Neuronal stem cell (in vitro differentiated cells): ENCODE results near the gene XPR1.

Experiments
- DNase-seq: peaks from one replicate; pipeline ENCODE4 v3.0.0-alpha.2; 2013; ENCODE audit warnings: low spot score
- H2AFZ ChIP-seq: one replicate; pipeline ENCODE4 v1.6.1; 2013; ENCODE audit warnings: mild to moderate bottlenecking, low read length, inconsistent platforms
- H2AK5ac ChIP-seq: 2 replicates; pipeline ENCODE4 v1.6.1; 2013; ENCODE audit warnings: low read depth, mild to moderate bottlenecking, inconsistent platforms, low read length, moderate library complexity, mixed read lengths
- H2BK120ac ChIP-seq: 2 replicates; pipeline ENCODE4 v1.6.1; 2013; ENCODE audit warnings: low read depth, mild to moderate bottlenecking, inconsistent platforms, low read length, moderate library complexity, mixed read lengths
- H2BK12ac ChIP-seq: one replicate; pipeline ENCODE4 v1.6.1; 2013; ENCODE audit warnings: low read length, inconsistent platforms
- H2BK15ac ChIP-seq: 2 replicates; pipeline ENCODE4 v1.6.1; 2013; ENCODE audit warnings: mild to moderate bottlenecking, low read length, inconsistent platforms, mixed read lengths
- H2BK5ac ChIP-seq: one replicate; pipeline ENCODE4 v1.6.1; 2013; ENCODE audit warnings: inconsistent platforms, mild to moderate bottlenecking, low read length, moderate library complexity
- H3K14ac ChIP-seq: one replicate; pipeline ENCODE4 v1.6.1; 2013; ENCODE audit warnings: low read length, inconsistent platforms
- H3K18ac ChIP-seq: 2 replicates; pipeline ENCODE4 v1.6.1; 2013; ENCODE audit warnings: low read length, inconsistent platforms
- H3K23ac ChIP-seq: 2 replicates; pipeline ENCODE4 v1.6.1; 2013; ENCODE audit warnings: low read depth, mild to moderate bottlenecking, mixed read lengths, low read length, inconsistent platforms; ENCODE audit not compliant: poor library complexity
- H3K27ac ChIP-seq: replicated peaks from 3 replicates; pipeline ENCODE4 v1.5.1; 2013; ENCODE audit warnings: low read length, inconsistent platforms
- H3K27me3 ChIP-seq, 3 experiments: 2 replicates each; pipeline ENCODE4 v1.6.1; 2013; ENCODE audit warnings: low read length in 3 of 3, mild to moderate bottlenecking in 2 of 3, inconsistent platforms in 1 of 3, low read depth in 1 of 3, mixed read lengths in 1 of 3, moderate library complexity in 1 of 3; ENCODE audit not compliant: control insufficient read depth in 3 of 3, insufficient read depth in 3 of 3
- H3K36me3 ChIP-seq, 2 donors: replicated peaks in 1 of 2; 2 replicates each; pipeline ENCODE4 v1.6.1; 2013; ENCODE audit warnings: low read length in 2 of 2; ENCODE audit not compliant: control insufficient read depth in 2 of 2, insufficient read depth in 2 of 2
- H3K4ac ChIP-seq: 2 replicates; pipeline ENCODE4 v1.6.1; 2013; ENCODE audit warnings: inconsistent platforms, mild to moderate bottlenecking, low read length, moderate library complexity
- H3K4me1 ChIP-seq, 2 donors: 1 replicate in 1 of 2; 2 replicates in 1 of 2; pipeline ENCODE4 v1.6.1; 2013; ENCODE audit warnings: low read length in 2 of 2, low read depth in 1 of 2; ENCODE audit not compliant: control insufficient read depth in 2 of 2, insufficient read depth in 1 of 2
- H3K4me2 ChIP-seq: one replicate; pipeline ENCODE4 v1.6.1; 2013; ENCODE audit warnings: mild to moderate bottlenecking, low read length, inconsistent platforms; ENCODE audit not compliant: insufficient read depth, poor library complexity, severe bottlenecking
- H3K4me3 ChIP-seq, 2 donors: 2 replicates each; pipeline ENCODE4 v1.5.1; 2013; ENCODE audit warnings: low read length in 2 of 2, mild to moderate bottlenecking in 2 of 2, inconsistent platforms in 1 of 2, moderate library complexity in 1 of 2
- H3K79me1 ChIP-seq: one replicate; pipeline ENCODE4 v1.6.1; 2013; ENCODE audit warnings: low read depth, mild to moderate bottlenecking, inconsistent platforms, low read length, moderate library complexity
- H3K9ac ChIP-seq: one replicate; pipeline ENCODE4 v1.6.1; 2013; ENCODE audit warnings: mild to moderate bottlenecking, low read depth, low read length, inconsistent platforms; ENCODE audit not compliant: poor library complexity
- H3K9me3 ChIP-seq, 2 donors: replicated peaks in 1 of 2; 2 replicates each; pipeline versions ENCODE3 to v1.6.1; 2013; ENCODE audit warnings: low read length in 2 of 2, mild to moderate bottlenecking in 2 of 2, inconsistent platforms in 1 of 2, low read depth in 1 of 2, mixed read lengths in 1 of 2, moderate library complexity in 1 of 2; ENCODE audit not compliant: control insufficient read depth in 2 of 2, insufficient read depth in 1 of 2
- H4K8ac ChIP-seq: one replicate; pipeline ENCODE4 v1.6.1; 2013; ENCODE audit warnings: low read depth, mild to moderate bottlenecking, inconsistent platforms, low read length, moderate library complexity
- H4K91ac ChIP-seq: one replicate; pipeline ENCODE4 v1.6.1; 2013; ENCODE audit warnings: low read length, low read depth, mild to moderate bottlenecking, inconsistent platforms; ENCODE audit not compliant: poor library complexity
- whole genome bisulfite sequencing, 2 donors: extraction: QIAGEN DNeasy Blood & Tissue Kit; methylation state at CpG; one replicate each; pipeline ENCODE4 v1.1.7; 2013; ENCODE audit warnings: missing lambda C conversion rate in 2 of 2, mixed read lengths in 1 of 2; ENCODE audit not compliant: insufficient read length in 2 of 2, insufficient replicate concordance in 1 of 2; ENCODE audit errors: extremely low coverage in 2 of 2; 5-methylcytosine and 5-hydroxymethylcytosine counted together

XPR1 gene

DNA sequence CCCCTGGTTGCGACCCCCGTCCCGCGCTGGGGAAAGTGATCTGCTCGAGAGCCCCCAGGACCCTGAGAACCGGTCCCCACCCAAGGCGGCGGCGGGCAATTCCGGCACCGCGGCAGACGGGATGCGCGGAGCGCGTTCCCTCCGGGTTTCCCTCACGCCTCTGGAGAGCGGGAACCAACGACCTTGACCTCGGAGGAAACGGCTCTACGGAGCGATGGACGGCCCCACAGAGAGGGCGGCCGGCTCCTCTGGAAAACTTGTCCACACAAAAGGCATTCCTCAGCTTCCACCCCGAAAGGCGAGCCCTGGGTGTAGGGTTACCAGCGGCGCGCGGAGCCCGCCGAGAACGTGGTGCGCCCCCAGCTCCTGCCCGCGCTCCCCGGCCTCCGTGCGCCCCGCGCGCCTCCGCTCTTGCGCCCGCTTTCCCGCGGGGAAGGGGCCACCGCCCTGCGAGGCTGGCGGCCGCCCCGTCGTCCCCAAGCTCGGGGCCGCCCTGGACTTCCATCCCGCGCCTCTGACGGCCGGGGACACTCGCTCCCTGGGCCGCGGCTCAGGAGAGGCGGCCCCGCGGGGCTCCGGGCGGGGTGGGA lies 280.5 kb downstream of the XPR1 start:
- Histone ChIP-seq H2BK5ac (no peak overlapping the region), H3K79me1 (no peaks in the 10 kb centered on the region), H3K27me3 (peaks cover 0 to 42% (median 8%) of the 10 kb centered on the region in 3 experiments), H3K23ac (peak overlapping the region; percentile 25), H2AFZ (peak overlapping the region; percentile 79), H3K9ac (peak overlapping the region; percentile 92), H3K9me3 (peaks cover 0 to 4% of the 10 kb centered on the region in 2 donors), H2AK5ac (peak overlapping the region; percentile 60), H3K36me3 (no peaks in the 10 kb centered on the region), H3K4me1 (peaks cover 8 to 12% of the 10 kb centered on the region in 2 donors), H3K18ac (peak overlapping the region; percentile 97), H3K4me3 (peak overlapping the region; percentile 41 to 86), H3K4ac (no peak overlapping the region), H2BK12ac (no peak overlapping the region), H4K91ac (no peak overlapping the region), H2BK120ac (peak overlapping the region; percentile 39), H3K27ac (no peak overlapping the region), H2BK15ac (peak overlapping the region; percentile 98), H4K8ac (no peak overlapping the region), H3K14ac (peak overlapping the region; percentile 23), H3K4me2 (peak overlapping the region; percentile 81)
- DNase-seq, result peak; percentile 68
- no CpG with 5 or more reads among the region's 71 CpGs for WGBS, 2 donors

DNA sequence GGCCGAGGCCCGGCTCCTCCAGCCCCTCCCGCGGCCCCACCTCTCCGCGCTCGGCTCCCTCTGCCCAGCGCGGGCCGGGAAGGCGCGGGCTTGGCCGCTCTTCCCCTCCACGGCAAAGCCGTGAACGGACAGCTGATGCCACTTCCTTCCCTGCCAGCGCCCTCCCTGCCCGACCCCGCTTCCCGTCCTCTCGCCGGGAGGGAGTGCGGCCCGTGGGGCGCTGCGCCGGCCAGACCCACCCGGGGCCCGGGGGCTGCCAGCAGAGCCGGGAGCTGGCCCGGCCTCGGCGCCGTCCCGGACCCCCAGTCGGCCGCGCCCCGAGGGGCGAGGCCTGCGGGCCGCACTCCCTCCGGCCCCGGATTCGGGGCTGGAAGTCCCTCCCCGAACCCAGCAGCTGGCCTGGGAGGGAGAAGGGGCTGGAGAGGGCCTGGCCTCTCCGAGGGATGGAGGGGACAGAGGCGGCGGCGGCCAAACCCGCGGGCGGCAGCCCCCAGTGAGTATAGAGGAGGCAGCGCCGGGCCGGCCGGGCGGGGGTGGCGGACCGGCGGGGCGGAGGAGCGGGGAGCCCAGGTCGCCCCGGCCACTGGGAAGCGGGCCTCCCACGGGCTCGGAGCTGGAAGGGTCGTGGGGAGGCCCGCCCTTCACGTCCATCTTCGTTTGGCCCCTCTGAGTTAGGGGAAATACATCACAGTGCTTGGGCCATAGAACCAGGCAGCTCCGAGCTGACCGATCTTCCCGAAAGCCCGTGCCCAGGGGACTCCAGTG lies 281.2 kb downstream of the XPR1 start, which contains the start of gene KIAA1614:
Gene KIAA1614 (plus strand): TSS at position 97 of the 765 bp plus-strand sequence. CDS start 347 bp downstream, at position 444.
- DNase-seq, result peak; percentile 47
- no peaks in the 10 kb centered on the region for H3K36me3 ChIP-seq
- no CpG with 5 or more reads among the region's 76 CpGs for WGBS, 2 donors

DNA sequence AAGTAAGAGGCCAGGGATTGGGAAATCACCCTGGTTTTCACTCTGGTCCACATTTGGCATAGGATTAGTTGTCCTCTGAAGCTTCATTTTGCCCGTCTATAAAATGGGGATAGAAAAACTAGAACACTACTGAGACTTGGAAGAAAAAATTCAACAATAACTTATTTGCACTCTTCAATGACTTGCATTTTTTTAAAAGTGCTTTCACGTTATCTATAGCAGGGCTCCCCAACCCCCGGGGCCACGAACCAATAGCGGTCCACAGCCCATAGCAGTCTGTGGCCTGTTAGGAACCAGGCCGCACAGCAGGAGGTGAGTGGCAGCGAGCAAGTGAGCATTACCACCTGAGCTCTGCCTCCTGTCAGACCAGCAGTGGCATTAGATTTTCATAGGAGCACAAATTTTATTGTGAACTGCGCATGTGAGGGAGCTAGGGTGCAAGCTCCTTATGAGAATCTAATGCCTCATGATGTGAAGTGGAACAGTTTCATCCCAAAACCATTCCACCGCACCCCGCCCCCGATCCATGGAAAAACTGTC lies 283.7 kb downstream of the XPR1 start:
- H2AFZ ChIP-seq, result no peak overlapping the region
- H3K27ac ChIP-seq, result no peak overlapping the region
- H3K14ac ChIP-seq, result no peak overlapping the region
- H2BK12ac ChIP-seq, result no peak overlapping the region
- peaks cover 0 to 10% of the 10 kb centered on the region in 2 donors for H3K9me3 ChIP-seq
- H2AK5ac ChIP-seq, result no peak overlapping the region
- H3K4me1 ChIP-seq, result peaks cover 10 to 17% of the 10 kb centered on the region in 2 donors
- H2BK120ac ChIP-seq, result no peak overlapping the region
- no peak overlapping the region for H4K8ac ChIP-seq
- H3K79me1 ChIP-seq, result no peaks in the 10 kb centered on the region
- no peak overlapping the region for H3K4me2 ChIP-seq
- H2BK5ac ChIP-seq, result no peak overlapping the region
- no peak for DNase-seq
- H3K23ac ChIP-seq, result no peak overlapping the region
- no peak overlapping the region for H3K9ac ChIP-seq
- H2BK15ac ChIP-seq, result no peak overlapping the region
- H3K27me3 ChIP-seq, result peaks cover 0 to 34% (median 8%) of the 10 kb centered on the region in 3 experiments
- H3K18ac ChIP-seq, result no peak overlapping the region
- no peak overlapping the region for H3K4me3 ChIP-seq
- no peak overlapping the region for H4K91ac ChIP-seq
- no peaks in the 10 kb centered on the region for H3K36me3 ChIP-seq
- no peak overlapping the region for H3K4ac ChIP-seq
- WGBS, 2 donors, result no CpG with 5 or more reads among the region's 11 CpGs

More for the DNA sequence above, 281.2 kb downstream of the XPR1 start, which contains the start of gene KIAA1614:
- no peak within 1 kb of the TSS for H2BK5ac ChIP-seq
- no peak within 1 kb of the TSS for H3K27ac ChIP-seq
- H3K4me3 ChIP-seq, result peak within 1 kb of the TSS; percentile 41 to 86
- H2BK15ac ChIP-seq, result peak within 1 kb of the TSS; percentile 98
- peak within 1 kb of the TSS; percentile 60 for H2AK5ac ChIP-seq
- H2AFZ ChIP-seq, result peak within 1 kb of the TSS; percentile 79
- peak within 1 kb of the TSS; percentile 25 for H3K23ac ChIP-seq
- H3K79me1 ChIP-seq, result no peaks in the 10 kb centered on the region
- H2BK12ac ChIP-seq, result no peak within 1 kb of the TSS
- H3K27me3 ChIP-seq, result peaks cover 0 to 42% (median 8%) of the 10 kb centered on the region in 3 experiments
- peak within 1 kb of the TSS; percentile 47 for H3K14ac ChIP-seq
- H2BK120ac ChIP-seq, result peak within 1 kb of the TSS; percentile 39
- H4K8ac ChIP-seq, result no peak within 1 kb of the TSS
- no peak within 1 kb of the TSS for H4K91ac ChIP-seq
- H3K4ac ChIP-seq, result no peak within 1 kb of the TSS
- H3K9me3 ChIP-seq, result peaks cover 0 to 4% of the 10 kb centered on the region in 2 donors
- H3K4me1 ChIP-seq, result peaks cover 10 to 14% of the 10 kb centered on the region in 2 donors
- H3K9ac ChIP-seq, result peak within 1 kb of the TSS; percentile 92
- H3K4me2 ChIP-seq, result peak within 1 kb of the TSS; percentile 81
- H3K18ac ChIP-seq, result peak within 1 kb of the TSS; percentile 97
